Measurements from ENCODE around the gene ZNF469. TPM values are rescaled to one million over a fixed set of nuclear protein-coding genes. Genes with fewer than 3 reads are reported as not detected.

The ZNF469 gene
- total and polyA plus RNA-seq, 8 donors, result 1.4 to 5.5 (median 2.6) TPM

DNA sequence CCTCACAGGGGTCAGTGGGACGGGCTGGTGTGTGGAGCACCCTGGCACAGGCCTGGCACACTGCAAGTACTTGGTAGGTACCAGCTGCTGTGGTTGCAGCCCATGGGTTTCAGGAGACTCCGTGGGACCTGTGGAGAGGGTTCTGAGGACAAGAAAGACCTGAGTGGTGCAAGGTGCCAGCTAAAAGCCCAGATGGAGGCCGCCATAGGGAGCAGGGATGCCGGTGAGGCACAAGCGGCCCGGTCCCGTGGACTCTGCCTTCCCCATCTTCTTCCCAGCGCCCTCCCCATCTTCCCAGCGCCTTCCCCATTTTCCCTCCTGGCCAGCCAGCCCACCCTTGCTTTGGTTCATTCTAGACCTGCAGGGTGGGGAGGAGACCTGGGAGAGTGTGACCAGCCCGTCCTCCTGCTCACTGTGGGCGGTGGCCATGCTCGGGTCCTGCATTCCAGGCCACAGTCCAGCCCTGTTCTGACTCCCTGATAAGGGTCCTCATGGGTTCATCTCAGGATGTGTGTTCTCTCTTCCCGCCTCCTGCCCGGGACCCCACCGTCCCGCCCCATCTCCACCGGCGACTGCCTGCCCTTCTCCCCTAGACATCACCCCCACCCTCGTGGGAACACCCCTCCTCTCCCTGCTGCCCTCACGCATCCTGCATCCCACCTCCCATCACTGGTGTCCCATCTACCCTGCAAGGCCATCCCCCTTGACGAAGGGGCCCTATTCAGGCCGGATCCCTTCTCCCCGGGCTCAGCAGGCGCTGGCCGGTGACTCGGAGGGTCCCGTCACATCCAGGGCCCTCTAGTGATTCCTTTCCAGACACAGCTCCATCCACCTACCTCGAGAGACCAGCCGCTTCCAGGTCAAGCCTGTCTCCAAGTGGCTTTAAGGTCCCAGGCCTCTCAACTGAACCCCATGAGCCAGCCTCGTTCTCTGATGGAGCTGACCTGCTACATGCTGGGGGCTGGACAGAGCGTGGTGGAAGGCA lies 3.4 kb downstream of the ZNF469 start:
- TF ChIP-seq, protein P1, sequence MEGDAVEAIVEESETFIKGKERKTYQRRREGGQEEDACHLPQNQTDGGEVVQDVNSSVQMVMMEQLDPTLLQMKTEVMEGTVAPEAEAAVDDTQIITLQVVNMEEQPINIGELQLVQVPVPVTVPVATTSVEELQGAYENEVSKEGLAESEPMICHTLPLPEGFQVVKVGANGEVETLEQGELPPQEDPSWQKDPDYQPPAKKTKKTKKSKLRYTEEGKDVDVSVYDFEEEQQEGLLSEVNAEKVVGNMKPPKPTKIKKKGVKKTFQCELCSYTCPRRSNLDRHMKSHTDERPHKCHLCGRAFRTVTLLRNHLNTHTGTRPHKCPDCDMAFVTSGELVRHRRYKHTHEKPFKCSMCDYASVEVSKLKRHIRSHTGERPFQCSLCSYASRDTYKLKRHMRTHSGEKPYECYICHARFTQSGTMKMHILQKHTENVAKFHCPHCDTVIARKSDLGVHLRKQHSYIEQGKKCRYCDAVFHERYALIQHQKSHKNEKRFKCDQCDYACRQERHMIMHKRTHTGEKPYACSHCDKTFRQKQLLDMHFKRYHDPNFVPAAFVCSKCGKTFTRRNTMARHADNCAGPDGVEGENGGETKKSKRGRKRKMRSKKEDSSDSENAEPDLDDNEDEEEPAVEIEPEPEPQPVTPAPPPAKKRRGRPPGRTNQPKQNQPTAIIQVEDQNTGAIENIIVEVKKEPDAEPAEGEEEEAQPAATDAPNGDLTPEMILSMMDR (IDR thresholded peaks at IDR 0.05), result no peak
- ATAC-seq (no peak), DNase-seq (peak in 2 of 4 donors; percentile 26 to 44)
- Histone ChIP-seq H3K36me3 (no peaks in the 10 kb centered on the region), H3K27me3 (peaks cover 14 to 92% of the 10 kb centered on the region in 2 donors), H3K4me1 (peaks cover 0 to 10% of the 10 kb centered on the region in 2 donors), H3K27ac (no peak overlapping the region), H3K4me3 (no peak overlapping the region), H3K9me3 (no peaks in the 10 kb centered on the region)
- intact Hi-C loops (cut with DNase I), result no loop called here

DNA sequence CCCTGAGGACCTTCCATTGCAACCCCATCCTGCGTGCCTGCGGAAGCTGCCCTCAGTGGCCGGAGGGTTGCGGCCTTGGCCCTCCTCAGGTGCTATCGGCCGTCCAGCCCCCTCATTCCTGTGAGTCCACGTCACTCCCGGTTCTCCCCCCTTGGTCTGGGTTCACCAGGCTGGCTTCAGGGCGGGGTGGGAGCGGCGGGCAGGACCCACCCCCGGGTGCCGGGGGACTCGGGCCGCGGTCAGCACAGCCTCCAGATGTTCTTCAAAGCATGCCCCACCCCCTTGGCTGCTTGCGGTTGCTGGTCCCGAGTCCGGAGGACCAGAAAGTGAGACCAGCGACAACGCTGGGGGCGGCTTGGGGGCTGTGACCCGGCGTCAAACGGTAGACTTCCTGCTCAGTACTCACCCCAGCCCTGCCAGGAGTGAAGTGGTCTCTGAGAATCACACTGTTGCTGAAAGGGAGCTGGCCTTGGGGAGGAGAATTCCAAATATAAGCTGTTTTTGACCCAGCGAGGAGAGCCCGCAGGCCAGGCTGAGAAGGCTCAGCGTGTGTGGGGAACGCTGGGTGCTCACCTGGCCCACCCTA lies 4.5 kb downstream of the ZNF469 start:
- TF ChIP-seq, protein P1 (IDR thresholded peaks at IDR 0.05), result no peak
- peaks cover 14 to 86% of the 10 kb centered on the region in 2 donors for H3K27me3 ChIP-seq
- DNase-seq (peak in 2 of 4 donors; percentile 30 to 73), ATAC-seq (no peak)
- H3K36me3 ChIP-seq, result no peaks in the 10 kb centered on the region
- H3K27ac ChIP-seq, result peak overlapping the region in 1 of 2 donors; percentile 70
- intact Hi-C loops (cut with DNase I), result no loop called here
- no peaks in the 10 kb centered on the region for H3K9me3 ChIP-seq
- no peak overlapping the region for H3K4me3 ChIP-seq
- peaks cover 0 to 10% of the 10 kb centered on the region in 2 donors for H3K4me1 ChIP-seq

DNA sequence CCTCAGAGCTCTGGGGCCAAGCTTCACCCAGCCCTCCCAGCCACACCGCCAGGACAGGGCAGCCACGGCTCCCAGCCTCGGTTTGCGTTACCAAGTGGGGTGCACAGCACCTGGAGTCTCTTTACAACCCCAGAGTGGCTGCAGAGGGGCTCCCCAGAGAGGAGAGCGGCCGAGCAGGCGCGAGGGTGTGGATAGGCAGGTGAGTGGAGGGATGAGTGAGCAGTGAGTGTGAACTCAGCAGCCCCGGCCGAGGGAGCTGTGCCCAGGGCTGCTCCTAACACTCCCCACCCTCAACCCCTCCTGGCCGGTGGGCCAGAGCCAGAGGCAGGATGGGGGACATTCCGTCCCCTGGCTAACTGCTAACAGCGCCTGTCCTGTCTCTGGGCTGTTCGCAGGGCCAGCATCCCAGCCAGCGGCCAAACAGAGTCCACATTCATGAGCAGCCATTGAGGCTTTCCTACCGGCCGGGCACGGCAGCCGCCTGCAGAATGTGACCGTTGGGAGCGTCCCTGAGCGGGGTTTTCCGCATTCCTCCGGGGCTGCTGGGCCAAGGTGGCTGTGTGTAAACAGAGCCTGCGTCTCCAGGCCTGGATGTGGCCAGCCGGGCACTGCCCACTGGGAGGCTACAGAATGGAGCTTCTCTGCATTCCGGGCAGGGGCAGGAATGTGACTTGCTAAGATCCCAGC lies 5.3 kb downstream of the ZNF469 start:
- Histone ChIP-seq H3K27ac (peak overlapping the region; percentile 59 to 70), H3K27me3 (peaks cover 14 to 88% of the 10 kb centered on the region in 2 donors), H3K36me3 (no peaks in the 10 kb centered on the region), H3K9me3 (no peaks in the 10 kb centered on the region), H3K4me3 (no peak overlapping the region), H3K4me1 (peaks cover 0 to 10% of the 10 kb centered on the region in 2 donors)
- peak; percentile 96 for ATAC-seq
- intact Hi-C loops (cut with DNase I), result no loop called here
- DNase-seq, result peak; percentile 31 to 90 (median 68)
- TF ChIP-seq, protein P1 (IDR thresholded peaks at IDR 0.05), result no peak

DNA sequence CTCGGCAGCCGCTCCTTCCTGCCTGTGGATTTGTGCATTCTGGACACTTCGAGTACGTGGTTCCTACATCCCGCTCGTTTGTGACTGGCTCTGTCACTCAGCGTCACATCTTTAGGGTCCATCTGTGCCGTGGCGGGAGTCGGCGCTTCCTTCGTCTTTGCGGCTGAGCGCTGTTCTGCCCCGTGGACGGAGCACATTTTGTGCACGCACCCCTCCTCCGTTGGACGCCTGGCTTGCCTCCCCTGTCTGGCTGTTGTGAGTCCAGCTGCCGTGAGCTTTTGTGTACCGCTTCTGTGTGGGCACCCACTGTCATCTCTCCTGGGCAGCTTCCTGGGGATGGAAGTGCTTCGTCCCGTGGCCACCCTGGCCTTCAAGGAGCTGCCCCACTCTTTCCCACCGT lies 6.4 kb downstream of the ZNF469 start:
- Histone ChIP-seq H3K27me3 (peaks cover 7 to 83% of the 10 kb centered on the region in 2 donors), H3K27ac (no peak overlapping the region), H3K9me3 (no peaks in the 10 kb centered on the region), H3K4me1 (peaks cover 0 to 3% of the 10 kb centered on the region in 2 donors), H3K36me3 (no peaks in the 10 kb centered on the region), H3K4me3 (no peak overlapping the region)
- TF ChIP-seq, protein P1 (IDR thresholded peaks at IDR 0.05), result no peak
- ATAC-seq (no peak), DNase-seq (peak in 1 of 4 donors; percentile 58)
- intact Hi-C loops (cut with DNase I), result no loop called here

Data from left lung (tissue), 10 donors.